ENCODE measurements around the gene C4orf50.
A peak's percentile ranks its signal among the peaks of the same experiment; 100 is the strongest.

The C4orf50 gene

DNA sequence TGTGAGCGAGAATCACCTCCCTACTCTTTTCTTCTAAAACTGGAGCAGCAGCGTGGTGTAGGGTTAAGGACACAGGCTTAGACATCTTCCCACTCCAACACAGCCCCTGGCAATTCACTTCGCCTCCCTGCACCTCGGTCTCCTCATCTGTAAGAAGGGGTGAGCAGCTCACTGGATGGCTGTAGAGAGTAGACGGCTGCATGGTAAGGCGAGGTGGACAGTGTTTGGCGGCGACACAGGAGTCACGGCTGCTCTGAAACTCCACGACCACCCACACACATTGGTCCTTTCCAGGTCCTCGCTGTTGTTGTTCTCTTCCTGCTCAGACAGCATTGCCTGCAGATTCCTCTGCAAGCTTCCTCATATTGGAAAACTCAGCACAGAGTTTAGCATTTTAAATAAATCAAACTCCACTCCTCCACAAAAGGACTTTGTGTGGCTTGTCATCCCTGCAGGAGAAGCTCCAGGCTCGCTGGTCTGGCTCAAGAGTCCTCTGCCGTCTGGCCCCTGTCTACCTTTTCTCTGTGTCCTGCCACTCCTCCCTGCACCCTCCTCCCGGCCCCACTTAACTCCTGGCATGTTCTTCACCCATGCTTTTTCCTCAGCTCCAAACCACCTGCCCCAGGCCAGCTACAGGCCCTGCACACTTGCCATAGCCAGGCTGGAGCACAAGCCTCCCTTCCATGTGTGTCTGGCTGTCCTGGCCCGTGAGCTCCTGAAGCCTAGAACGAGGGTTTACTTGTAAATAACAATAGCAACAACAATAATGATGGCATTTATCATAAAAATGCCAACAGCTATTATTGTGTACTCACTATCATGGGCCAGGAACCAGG is 84.0 kb downstream of the C4orf50 start:
- peak; percentile 32 for DNase-seq

DNA sequence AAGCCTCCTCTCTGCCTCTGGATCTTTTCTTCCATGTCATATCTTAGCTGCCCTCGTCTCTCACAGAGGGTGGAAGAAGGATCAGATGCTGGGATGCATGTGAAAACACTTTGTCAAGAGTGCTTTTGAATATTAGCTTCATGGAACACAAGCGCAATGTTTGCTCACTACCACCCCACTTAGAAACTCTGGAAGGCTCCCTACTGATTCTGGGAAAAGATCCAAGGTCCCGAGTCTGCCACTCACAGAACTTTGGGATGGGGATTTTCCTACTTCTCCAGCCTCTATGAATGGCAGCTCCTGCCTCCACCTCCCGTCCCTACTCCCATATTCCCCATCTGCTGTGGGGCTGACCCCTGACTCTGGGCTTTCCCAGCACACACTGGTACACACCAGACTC is 85.1 kb downstream of the C4orf50 start:
- DNase-seq = peak; percentile 9

DNA sequence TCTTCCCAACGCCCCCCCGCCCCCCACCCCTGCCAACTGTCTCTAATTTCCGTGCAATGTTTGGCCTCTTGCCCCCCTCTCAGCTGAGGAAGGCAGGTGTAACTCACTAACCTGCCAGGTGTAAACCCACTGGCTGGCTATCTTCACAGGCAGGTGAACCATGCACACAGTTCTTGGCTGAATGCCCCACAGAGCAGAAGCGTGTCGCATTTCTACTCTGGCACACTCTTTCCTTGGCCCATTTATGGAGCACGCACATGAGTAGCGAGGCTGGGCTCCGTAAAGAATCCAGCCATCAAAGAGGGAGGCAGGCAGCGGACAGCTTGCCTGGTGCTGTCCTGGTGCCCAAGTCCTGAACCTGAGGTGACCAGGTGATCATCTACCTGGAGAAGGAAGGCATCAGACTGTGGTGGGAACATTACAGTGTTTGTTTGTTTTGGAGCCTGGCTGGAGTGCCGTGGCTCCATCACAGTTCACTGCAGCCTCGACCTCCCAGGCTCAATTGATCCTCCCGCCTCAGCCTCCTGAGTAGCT is 86.1 kb downstream of the C4orf50 start:
- DNase-seq = peak; percentile 19

DNA sequence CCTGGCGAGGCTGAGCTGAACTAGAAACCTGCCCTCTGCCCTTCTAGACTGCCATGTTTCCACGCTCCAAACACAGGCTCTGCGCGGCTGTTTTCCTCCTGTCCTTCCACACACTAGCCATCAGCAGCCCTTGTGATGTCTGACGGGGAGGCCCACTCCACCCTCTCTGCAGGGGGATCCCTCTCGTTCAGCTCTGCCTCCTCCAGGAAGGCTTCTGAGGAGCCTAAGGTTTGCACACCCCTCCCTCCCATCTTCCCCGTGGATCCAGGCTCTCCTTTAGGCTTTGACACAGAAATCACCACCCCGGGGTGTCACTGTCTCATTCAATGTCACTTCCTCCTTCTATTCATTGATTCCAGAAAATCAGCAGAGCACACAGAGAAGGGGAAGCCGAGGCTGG is 86.7 kb downstream of the C4orf50 start:
- peak; percentile 7 for DNase-seq

- peak; percentile 32 for DNase-seq
Measured at GRCh38 chr4:5930876-5931275, 87.4 kb downstream of the C4orf50 start.

GRCh38 chr4:5930456-5930855 is 87.8 kb downstream of the C4orf50 start:
- no peak for DNase-seq

GRCh38 chr4:5928844-5929420 is 89.3 kb downstream of the C4orf50 start:
- no peak for DNase-seq

DNA sequence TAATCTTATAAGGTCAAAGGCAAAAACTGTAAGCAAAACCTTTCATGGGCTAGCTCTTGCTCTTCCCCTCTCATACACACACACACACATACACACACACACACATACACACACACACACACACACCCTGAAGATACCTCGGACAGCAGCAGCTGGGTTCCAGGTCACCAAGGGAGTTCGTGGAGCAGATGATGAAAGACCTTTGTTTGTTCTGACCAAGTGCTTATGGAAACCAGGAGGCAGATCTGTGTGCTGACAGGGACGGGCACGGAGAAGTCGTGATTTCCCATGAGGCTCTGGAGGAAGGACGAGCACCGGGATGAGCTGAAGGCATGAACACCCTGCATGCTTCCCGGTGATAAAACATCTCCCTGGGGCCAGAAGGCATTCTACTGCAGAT is 90.0 kb downstream of the C4orf50 start:
- DNase-seq = no peak

- DNase-seq = no peak
Measured at GRCh38 chr4:5927747-5928146, 90.5 kb downstream of the C4orf50 start.

- DNase-seq = no peak
Measured at GRCh38 chr4:5927116-5927515, 91.1 kb downstream of the C4orf50 start.

GRCh38 chr4:5926598-5926997 is 91.6 kb downstream of the C4orf50 start:
- DNase-seq = no peak

- DNase-seq = no peak
Measured at GRCh38 chr4:5925419-5926200, 92.6 kb downstream of the C4orf50 start.

GRCh38 chr4:5924461-5925125 is 93.6 kb downstream of the C4orf50 start:
- DNase-seq = no peak

- DNase-seq = peak; percentile 38
Measured at GRCh38 chr4:5923376-5923775, 94.9 kb downstream of the C4orf50 start.

DNA sequence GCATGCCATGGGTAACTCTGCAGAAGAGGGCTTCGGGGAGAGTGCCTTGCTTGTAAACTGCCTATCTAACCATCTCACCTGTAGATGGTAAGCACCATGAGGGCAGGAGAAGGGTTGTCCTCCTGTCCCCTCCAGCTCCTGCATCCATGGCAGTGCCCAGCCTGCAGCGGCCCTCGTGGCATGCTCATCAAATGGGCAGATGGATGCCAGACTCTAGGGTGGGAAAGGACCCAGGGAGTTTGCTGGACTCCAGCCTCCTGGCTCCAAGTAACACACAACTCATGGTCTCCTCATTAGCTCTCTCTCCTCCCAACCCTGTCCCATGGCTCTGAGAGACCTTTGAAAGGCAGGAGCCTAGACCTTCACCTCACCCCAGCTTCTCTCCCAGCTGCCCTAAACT is 95.7 kb downstream of the C4orf50 start:
- peak; percentile 27 for DNase-seq

- peak; percentile 17 for DNase-seq
Measured at GRCh38 chr4:5921981-5922380, 96.2 kb downstream of the C4orf50 start.

GRCh38 chr4:5921101-5921980 is 96.9 kb downstream of the C4orf50 start:
- DNase-seq = no peak

DNA sequence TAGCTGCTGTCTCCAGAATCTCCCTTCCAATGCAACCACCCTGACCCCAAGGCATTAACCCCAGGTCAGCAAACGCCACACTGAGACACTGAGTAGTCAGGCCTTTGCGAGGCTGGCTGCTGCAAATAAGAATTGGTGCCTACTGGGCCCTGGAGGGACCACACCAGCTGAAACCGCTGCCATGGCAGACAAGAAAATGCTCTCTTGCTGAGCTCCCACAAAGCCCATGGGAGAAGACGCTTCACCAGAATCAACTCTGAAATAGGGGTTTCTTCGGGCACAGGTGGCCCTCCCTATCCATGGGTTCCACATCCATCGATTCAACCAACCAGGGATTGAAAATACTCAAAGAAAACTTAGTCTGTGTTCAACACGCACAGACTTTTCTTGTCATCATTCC is 98.7 kb downstream of the C4orf50 start:
- no peak for DNase-seq

DNA sequence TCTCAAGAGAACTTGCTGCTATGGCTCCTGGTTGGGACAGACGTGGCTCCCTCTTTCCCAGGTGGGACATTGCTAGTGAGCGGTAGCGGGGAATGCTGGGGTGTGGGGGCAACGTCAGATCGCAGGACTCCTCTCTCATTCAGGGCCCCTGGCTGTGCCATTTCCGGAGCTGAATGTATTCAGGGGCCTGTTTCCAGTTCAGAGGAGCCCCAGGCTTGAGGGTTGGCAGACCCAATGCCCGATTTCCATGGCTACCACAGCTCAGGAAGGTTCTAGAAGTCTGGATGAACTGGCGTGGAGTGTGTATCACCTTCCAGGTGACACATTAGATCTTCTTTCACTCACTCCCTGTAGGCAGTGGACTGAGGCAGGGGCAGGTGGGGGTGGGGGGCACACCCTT is 99.2 kb downstream of the C4orf50 start:
- DNase-seq = no peak

DNA sequence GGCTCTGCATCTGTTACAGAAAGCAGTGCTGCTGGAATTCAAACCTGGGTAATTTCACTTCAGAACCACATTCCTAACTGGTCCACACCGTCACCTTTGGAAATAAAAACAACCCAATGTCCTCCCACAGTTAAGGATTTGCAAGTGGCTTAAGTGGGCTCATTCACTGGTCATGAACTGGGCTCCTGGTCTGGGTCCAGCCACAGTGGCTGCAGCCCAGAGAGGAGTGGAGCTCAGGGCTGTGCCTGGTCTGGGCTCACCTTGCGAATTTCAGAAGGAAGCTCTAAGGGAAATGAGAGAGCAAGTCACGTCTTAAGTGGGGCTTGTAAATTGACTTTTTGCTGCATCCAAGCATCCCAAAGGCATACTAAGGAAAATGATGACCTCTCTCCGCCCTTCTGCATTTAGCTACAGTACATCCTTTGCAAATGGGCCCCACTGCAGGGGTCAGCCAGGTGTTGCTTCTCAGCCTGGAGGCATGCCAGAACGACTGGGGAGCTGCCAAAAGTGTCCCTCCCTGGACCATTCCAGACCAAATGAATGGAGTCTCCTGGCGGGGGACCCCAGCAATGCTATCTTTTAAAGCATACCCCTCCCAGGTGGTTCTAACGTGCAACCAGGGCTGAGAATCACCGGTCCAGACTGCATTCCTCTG is 99.8 kb downstream of the C4orf50 start:
- no peak for DNase-seq

DNA sequence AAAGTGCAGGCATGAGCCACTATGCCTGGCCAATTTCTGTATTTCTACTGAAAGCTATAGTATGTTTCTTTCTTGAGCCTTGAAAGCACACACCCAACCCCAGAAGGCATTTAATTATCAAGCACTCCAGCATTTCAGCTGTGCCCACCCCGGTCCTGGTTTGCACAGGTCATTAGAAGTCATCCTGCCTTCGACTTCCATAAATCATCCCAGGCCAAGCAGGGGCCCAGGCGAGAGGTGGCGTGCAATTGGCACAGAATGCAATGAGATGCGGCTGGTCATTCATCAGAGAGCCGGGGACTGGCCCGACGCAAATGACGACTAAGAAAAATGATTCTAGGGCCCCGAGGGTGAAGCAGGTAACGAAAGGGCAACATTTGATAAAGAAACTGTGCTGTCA is 100.6 kb downstream of the C4orf50 start:
- DNase-seq = no peak
